Bronchial epithelial cell (primary cell): Measurements from ENCODE around the gene SPATA12. TPM values are rescaled to one million over a fixed set of nuclear protein-coding genes. Genes with fewer than 3 reads are reported as not detected.

Source experiments
- DNase-seq: peaks from one replicate; pipeline ENCODE4 v3.0.0-alpha.2; 2010; ENCODE audit warnings: low read depth
- FAIRE-seq: peaks from 2 replicates; lab custom pipeline; 2011; peaks lifted over from hg19 to GRCh38; lab: Jason Lieb, UNC
- H3K27me3 ChIP-seq: 2 replicates; pipeline ENCODE4 v1.5.1; 2011; ENCODE audit warnings: low read length; ENCODE audit not compliant: control insufficient read depth, insufficient read depth
- H3K36me3 ChIP-seq: 2 replicates; pipeline ENCODE4 v1.5.1; 2011; ENCODE audit warnings: low read length; ENCODE audit not compliant: control insufficient read depth, insufficient read depth
- H3K4me3 ChIP-seq: 2 replicates; pipeline ENCODE4 v1.5.1; 2011; ENCODE audit warnings: mild to moderate bottlenecking, low read depth, low read length, control low read depth
- total RNA-seq: library from RNA; depleted of rRNA; stranded (reverse); fragments of >200 nt; gene quantifications from 2 replicates; pipeline ENCODE4 v1.2.1, GENCODE V29; 2014
- TF ChIP-seq, protein P1 (sequence below): IDR thresholded peaks from 2 replicates; pipeline ENCODE4 v1.5.1; 2011; ENCODE audit warnings: mild to moderate bottlenecking, moderate library complexity, low read length, control low read depth, inconsistent platforms; ENCODE audit not compliant: insufficient read depth, severe bottlenecking

SPATA12 gene
- total RNA-seq, 1 donor from 2014 or later = not detected

DNA sequence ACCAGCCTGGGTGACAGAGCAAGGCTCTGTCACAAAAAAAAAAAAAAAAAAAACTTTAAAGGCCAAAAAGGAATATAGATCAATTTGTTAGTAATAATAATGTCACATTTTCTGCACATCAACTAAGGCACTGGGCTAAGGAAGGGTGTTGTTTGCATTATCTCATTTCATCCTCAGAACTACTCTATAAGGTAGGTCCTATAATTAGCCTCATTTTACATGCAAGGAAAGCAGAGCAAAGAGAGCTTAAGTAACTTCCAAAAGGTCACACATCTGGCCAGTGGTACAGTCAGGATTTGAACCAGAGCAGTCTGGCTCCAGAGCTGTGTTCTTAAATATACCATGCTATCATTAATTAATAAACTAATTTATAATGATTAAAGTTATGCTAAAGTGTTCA lies 42.2 kb upstream of the SPATA12 start:
- DNase-seq (no peak), FAIRE-seq (no peak)
- TF ChIP-seq, protein P1, sequence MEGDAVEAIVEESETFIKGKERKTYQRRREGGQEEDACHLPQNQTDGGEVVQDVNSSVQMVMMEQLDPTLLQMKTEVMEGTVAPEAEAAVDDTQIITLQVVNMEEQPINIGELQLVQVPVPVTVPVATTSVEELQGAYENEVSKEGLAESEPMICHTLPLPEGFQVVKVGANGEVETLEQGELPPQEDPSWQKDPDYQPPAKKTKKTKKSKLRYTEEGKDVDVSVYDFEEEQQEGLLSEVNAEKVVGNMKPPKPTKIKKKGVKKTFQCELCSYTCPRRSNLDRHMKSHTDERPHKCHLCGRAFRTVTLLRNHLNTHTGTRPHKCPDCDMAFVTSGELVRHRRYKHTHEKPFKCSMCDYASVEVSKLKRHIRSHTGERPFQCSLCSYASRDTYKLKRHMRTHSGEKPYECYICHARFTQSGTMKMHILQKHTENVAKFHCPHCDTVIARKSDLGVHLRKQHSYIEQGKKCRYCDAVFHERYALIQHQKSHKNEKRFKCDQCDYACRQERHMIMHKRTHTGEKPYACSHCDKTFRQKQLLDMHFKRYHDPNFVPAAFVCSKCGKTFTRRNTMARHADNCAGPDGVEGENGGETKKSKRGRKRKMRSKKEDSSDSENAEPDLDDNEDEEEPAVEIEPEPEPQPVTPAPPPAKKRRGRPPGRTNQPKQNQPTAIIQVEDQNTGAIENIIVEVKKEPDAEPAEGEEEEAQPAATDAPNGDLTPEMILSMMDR = no peak
- Histone ChIP-seq H3K4me3 (no peak overlapping the region), H3K27me3 (no peaks in the 10 kb centered on the region), H3K36me3 (no peaks in the 10 kb centered on the region)

DNA sequence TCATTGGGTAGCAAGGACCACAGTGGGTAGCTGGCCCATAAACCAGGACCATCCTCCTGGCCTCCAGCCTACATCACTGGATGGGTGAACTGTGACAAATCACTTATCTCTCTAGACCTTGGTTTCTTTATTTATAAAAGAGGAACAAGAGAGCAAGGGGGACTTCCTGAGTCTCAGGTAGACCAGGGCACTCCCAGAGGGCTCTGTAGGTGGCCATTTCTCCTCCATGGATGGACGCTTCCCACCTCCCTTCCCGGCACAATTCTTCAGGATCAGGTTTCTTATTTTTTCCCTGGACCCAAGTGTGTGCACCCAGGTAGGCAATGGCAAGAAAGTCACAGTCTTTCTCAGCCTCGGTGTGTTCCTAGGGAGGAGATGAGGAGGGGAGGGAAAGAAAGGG lies 41.4 kb upstream of the SPATA12 start:
- DNase-seq = no peak
- Histone ChIP-seq H3K27me3 (no peaks in the 10 kb centered on the region), H3K4me3 (no peak overlapping the region), H3K36me3 (no peaks in the 10 kb centered on the region)
- TF ChIP-seq, protein P1 = no peak
- FAIRE-seq = no peak

- TF ChIP-seq, protein P1 = no peak
- Histone ChIP-seq H3K27me3 (no peaks in the 10 kb centered on the region), H3K4me3 (no peak overlapping the region), H3K36me3 (no peaks in the 10 kb centered on the region)
- no peak for DNase-seq
- FAIRE-seq = peak; percentile 58
Measured at GRCh38 chr3:57025237-57025636, 35.2 kb upstream of the SPATA12 start.

DNA sequence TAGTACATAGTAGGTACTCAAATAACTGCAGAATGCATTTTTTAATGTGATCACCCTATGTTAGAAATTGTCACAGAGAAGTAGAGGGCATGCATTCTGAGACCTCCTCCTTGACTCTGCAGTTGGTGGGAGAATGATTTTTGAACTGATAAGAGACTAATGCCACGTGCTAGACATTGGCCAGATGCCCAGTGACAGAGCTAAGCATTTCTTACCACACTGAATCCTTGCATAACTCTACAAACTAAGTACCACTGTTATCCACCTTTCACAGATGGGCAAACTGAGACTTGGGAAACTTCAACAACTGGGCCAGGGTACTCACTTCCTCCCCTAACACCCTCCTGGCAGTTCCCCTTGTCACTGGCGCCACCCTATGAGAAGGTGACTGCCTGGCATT lies 33.5 kb upstream of the SPATA12 start:
- H3K36me3 ChIP-seq = no peaks in the 10 kb centered on the region
- H3K27me3 ChIP-seq = no peaks in the 10 kb centered on the region
- TF ChIP-seq, protein P1 = no peak
- H3K4me3 ChIP-seq = no peak overlapping the region
- no peak for DNase-seq
- FAIRE-seq = peak; percentile 66

DNA sequence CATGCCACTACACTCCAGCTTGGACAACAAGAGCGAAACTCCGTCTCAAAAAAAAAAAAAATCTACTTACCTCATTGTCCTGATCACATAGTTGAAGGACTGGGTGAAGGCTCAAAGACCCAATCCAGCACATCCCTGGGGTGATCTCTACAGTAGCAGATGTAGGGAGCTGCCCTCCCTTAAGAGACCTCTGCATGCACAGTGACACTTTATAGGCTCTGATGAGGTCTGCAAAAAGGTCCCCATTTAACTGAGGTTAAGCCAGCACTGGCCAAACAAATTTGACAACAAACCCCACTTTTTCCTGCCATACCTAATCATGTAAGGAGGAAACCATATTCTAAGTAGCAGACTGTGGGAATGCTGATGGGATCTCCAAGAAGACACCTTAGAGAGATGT lies 31.1 kb upstream of the SPATA12 start:
- TF ChIP-seq, protein P1 = no peak
- no peaks in the 10 kb centered on the region for H3K27me3 ChIP-seq
- no peaks in the 10 kb centered on the region for H3K36me3 ChIP-seq
- DNase-seq = no peak
- no peak overlapping the region for H3K4me3 ChIP-seq
- no peak for FAIRE-seq

- TF ChIP-seq, protein P1 = no peak
- no peak for DNase-seq
- no peak for FAIRE-seq
- no peaks in the 10 kb centered on the region for H3K27me3 ChIP-seq
- no peak overlapping the region for H3K4me3 ChIP-seq
- H3K36me3 ChIP-seq = no peaks in the 10 kb centered on the region
Measured at GRCh38 chr3:57029924-57030323, 30.5 kb upstream of the SPATA12 start.
